ENCODE data around the gene MRPL12. TPM values are rescaled to one million over a fixed set of nuclear protein-coding genes. Genes with fewer than 3 reads are reported as not detected.

The MRPL12 gene
- total and polyA plus RNA-seq, 2 of the 8 experiments (the other 6 are each of a cell fraction or from before 2014, with no cell fraction given), result 120 to 141 TPM

GRCh38 chr17:81666092-81666341 lies 37.1 kb upstream of the MRPL12 start (continued):
- TF ChIP-seq ATF2 (IDR thresholded peaks at IDR 0.05; ENCODE audit: low read length) (no peak), KDM1A (IDR thresholded peaks at IDR 0.05; ENCODE audit: borderline replicate concordance, low read length) (no peak), GTF2F1 (IDR thresholded peaks at IDR 0.05; ENCODE audit: borderline replicate concordance, low read depth, low read length) (no peak), SIRT6 (IDR thresholded peaks at IDR 0.05; ENCODE audit: low read length) (no peak), CBX8 (IDR thresholded peaks at IDR 0.05; ENCODE audit: borderline replicate concordance, low read depth, low read length) (no peak)
